ENCODE measurements around the gene PNPLA2.

DNA sequence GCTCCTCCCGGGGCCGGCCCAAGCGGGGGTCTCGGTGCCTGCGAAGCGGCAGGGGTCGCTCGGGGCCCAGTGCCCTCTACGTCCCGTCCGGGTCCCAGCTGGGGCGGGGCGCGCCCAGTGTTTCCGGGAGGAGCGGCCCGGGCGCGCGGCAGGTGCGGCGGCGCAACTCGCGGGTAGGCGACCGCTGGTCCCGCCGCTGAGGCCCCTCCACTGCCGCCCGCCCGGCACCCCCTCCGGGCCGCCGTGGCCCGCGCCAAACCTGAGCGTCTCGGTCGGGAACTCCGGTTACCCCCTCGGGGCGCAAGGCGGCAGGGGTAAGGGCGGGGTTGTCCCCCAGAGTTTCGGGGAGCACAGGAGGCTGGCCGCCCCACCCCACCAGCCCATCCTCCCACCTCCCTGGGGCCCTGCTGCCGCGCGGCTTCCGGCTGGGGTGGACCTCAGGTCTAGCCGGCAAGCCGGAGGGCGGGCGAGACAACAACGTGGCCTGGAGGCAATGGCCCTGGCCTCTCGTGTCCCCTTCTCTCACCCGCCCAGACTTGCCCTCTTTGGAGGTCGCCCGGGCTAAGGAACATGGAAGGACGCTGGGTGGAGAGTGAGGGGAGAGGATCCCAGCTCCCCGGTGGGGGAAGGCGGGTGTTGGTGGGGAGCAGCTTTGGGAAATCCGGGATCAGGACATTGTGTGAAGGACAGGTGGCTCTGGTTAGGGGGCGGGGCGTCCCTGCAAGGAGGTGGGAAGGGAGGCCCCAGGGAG lies 8.6 kb downstream of the PNPLA2 start:
- TF ChIP-seq POLR2AphosphoS5 (IDR thresholded peaks at IDR 0.05; ENCODE audit: low read depth, low read length) (no peak), TAF1 (IDR thresholded peaks at IDR 0.05; ENCODE audit: borderline replicate concordance, insufficient read depth, low read length) (no peak), SIN3A (IDR thresholded peaks at IDR 0.05; ENCODE audit: borderline replicate concordance, insufficient read depth, low read length) (no peak)
